GM23338 (cell line): ENCODE results near the gene DOLK. TPM values are rescaled to one million over a fixed set of nuclear protein-coding genes. Genes with fewer than 3 reads are reported as not detected.

Source experiments
- ATAC-seq: fragments of 200-7000 bp; cut with Tn5 transposase; 3 replicates; pipeline ENCODE4 v1.9.1; 2020
- DNase-seq: peaks from one replicate; pipeline ENCODE4 v3.0.0-alpha.2; 2015; ENCODE audit warnings: low spot score
- H2AFZ ChIP-seq: fragments of 200-600 bp; sonication (generic); 2 replicates; pipeline ENCODE4 v1.8.0; 2016; ENCODE audit warnings: antibody characterized with exemption, mild to moderate bottlenecking, moderate library complexity
- H3F3A ChIP-seq: fragments of 200-600 bp; sonication (generic); replicated peaks from 2 replicates; pipeline ENCODE4 v1.8.0; 2017; ENCODE audit warnings: antibody characterized with exemption, mixed run types, low read depth
- H3K27ac ChIP-seq: fragments of 200-600 bp; sonication (generic); 2 replicates; pipeline ENCODE4 v1.6.1; 2016; ENCODE audit warnings: low read depth
- H3K27me3 ChIP-seq: fragments of 200-600 bp; sonication (generic); 2 replicates; pipeline ENCODE4 v1.8.0; 2016; ENCODE audit warnings: mild to moderate bottlenecking, mixed run types, moderate library complexity; ENCODE audit not compliant: insufficient read depth
- H3K36me3 ChIP-seq: fragments of 200-600 bp; sonication (generic); 2 replicates; pipeline ENCODE4 v1.8.0; 2016; ENCODE audit warnings: mild to moderate bottlenecking; ENCODE audit not compliant: insufficient read depth
- H3K4me1 ChIP-seq: fragments of 200-600 bp; sonication (generic); 2 replicates; pipeline ENCODE4 v1.8.0; 2016; ENCODE audit warnings: mild to moderate bottlenecking, moderate library complexity; ENCODE audit not compliant: insufficient read depth
- H3K4me2 ChIP-seq: fragments of 200-600 bp; sonication (generic); 2 replicates; pipeline ENCODE4 v1.7.1; 2017; ENCODE audit warnings: mixed run types
- H3K4me3 ChIP-seq: fragments of 200-600 bp; sonication (generic); 2 replicates; pipeline ENCODE4 v1.6.1; 2016; ENCODE audit warnings: mixed run types
- H3K79me2 ChIP-seq: fragments of 200-600 bp; sonication (generic); replicated peaks from 2 replicates; pipeline ENCODE4 v1.8.0; 2017; ENCODE audit warnings: mild to moderate bottlenecking; ENCODE audit not compliant: insufficient read depth
- H3K9me2 ChIP-seq: fragments of 200-600 bp; sonication (generic); 2 replicates; pipeline ENCODE4 v1.8.0; 2017; ENCODE audit not compliant: insufficient read depth
- H4K20me1 ChIP-seq: fragments of 200-600 bp; sonication (generic); replicated peaks from 2 replicates; pipeline ENCODE4 v1.8.0; 2017; ENCODE audit warnings: mild to moderate bottlenecking; ENCODE audit not compliant: insufficient read depth
- H3K27ac Mint-ChIP-seq: 2 replicates; pipeline ENCODE4 v1.8.0; 2020; ENCODE audit warnings: inconsistent platforms, mild to moderate bottlenecking, moderate library complexity, mixed read lengths
- H3K27me3 Mint-ChIP-seq: 3 replicates; pipeline ENCODE4 v1.8.0; 2022; ENCODE audit warnings: low read depth, mild to moderate bottlenecking, moderate library complexity, mixed read lengths, inconsistent platforms; ENCODE audit not compliant: insufficient read depth, poor library complexity
- H3K36me3 Mint-ChIP-seq: 3 replicates; pipeline ENCODE4 v1.8.0; 2021; ENCODE audit warnings: low read depth, mild to moderate bottlenecking, inconsistent platforms, moderate library complexity, mixed read lengths
- H3K4me1 Mint-ChIP-seq: 3 replicates; pipeline ENCODE4 v1.8.0; 2020; ENCODE audit warnings: mild to moderate bottlenecking, inconsistent platforms, mixed read lengths
- H3K4me3 Mint-ChIP-seq: 3 replicates; pipeline ENCODE4 v1.8.0; 2021; ENCODE audit warnings: moderate library complexity, mild to moderate bottlenecking, inconsistent platforms, mixed read lengths
- H3K9me3 Mint-ChIP-seq: 3 replicates; pipeline ENCODE4 v1.8.0; 2020; ENCODE audit warnings: moderate library complexity, mild to moderate bottlenecking, inconsistent platforms, mixed read lengths
- CREB1 ChIP-seq: fragments of 250-450 bp; sonication (Bioruptor Pico); IDR thresholded peaks from 2 replicates; pipeline ENCODE4 v1.5.0; 2020; ENCODE audit warnings: low read depth, mild to moderate bottlenecking, moderate library complexity
- ETS1 ChIP-seq: IDR thresholded peaks from 2 replicates; pipeline ENCODE4 v1.6.1; 2016; ENCODE audit warnings: antibody characterized with exemption
- EZH2 ChIP-seq: fragments of 200-600 bp; sonication (generic); IDR thresholded peaks from one replicate; pipeline ENCODE4 v1.8.0; 2017; ENCODE audit warnings: antibody characterized with exemption, mild to moderate bottlenecking, low read depth; ENCODE audit not compliant: unreplicated experiment
- EZH2phosphoT487 ChIP-seq: fragments of 200-600 bp; sonication (generic); IDR thresholded peaks from one replicate; pipeline ENCODE4 v1.8.1; 2018; ENCODE audit warnings: antibody characterized with exemption; ENCODE audit not compliant: unreplicated experiment
- JUNB ChIP-seq: IDR thresholded peaks from one replicate; pipeline ENCODE4 v1.6.1; 2016; ENCODE audit warnings: antibody characterized with exemption; ENCODE audit not compliant: unreplicated experiment
- NANOG ChIP-seq: IDR thresholded peaks from 2 replicates; pipeline ENCODE4 v1.6.1; 2016; ENCODE audit warnings: antibody characterized with exemption, borderline replicate concordance
- POLR2AphosphoS5 ChIP-seq: IDR thresholded peaks from 2 replicates; pipeline ENCODE4 v1.6.1; 2016; ENCODE audit warnings: antibody characterized with exemption, low read depth
- STAT1 ChIP-seq: IDR thresholded peaks from one replicate; pipeline ENCODE4 v1.6.1; 2016; ENCODE audit warnings: antibody characterized with exemption; ENCODE audit not compliant: unreplicated experiment
- ZNF114 ChIP-seq: fragments of 250-450 bp; sonication (Bioruptor Pico); IDR thresholded peaks from 2 replicates; pipeline ENCODE4 v1.5.0; 2020; ENCODE audit warnings: mild to moderate bottlenecking, moderate library complexity
- ZNF331 ChIP-seq: fragments of 250-450 bp; sonication (Bioruptor Pico); IDR thresholded peaks from 2 replicates; pipeline ENCODE4 v1.5.0; 2020; ENCODE audit warnings: low read depth, mild to moderate bottlenecking, moderate library complexity
- polyA plus RNA-seq: library from polyadenylated mRNA; unstranded; fragments of >200 nt; fragmentation: Nextera tagmentation; extraction: Ambion mirVana; gene quantifications from 2 replicates; pipeline ENCODE4 v1.2.1, GENCODE V29; 2016
- total RNA-seq: library from RNA; depleted of rRNA; stranded (reverse); fragments of >200 nt; shearing (Covaris generic); gene quantifications from 2 replicates; pipeline ENCODE4 v1.2.3, GENCODE V29; 2014
- TF ChIP-seq, protein P1 (sequence below), 2 experiments: fragments of 200-600 bp in 1 of 2; sonication (generic) in 1 of 2; conservative IDR thresholded peaks; 2 replicates each; pipeline versions ENCODE4 v1.5.1 to v1.6.1; 2016 to 2017; ENCODE audit warnings: antibody characterized with exemption in 2 of 2, low read depth in 2 of 2, mild to moderate bottlenecking in 2 of 2, moderate library complexity in 1 of 2
- TF ChIP-seq, protein P2 (sequence below): fragments of 250-450 bp; sonication (Bioruptor Pico); IDR thresholded peaks from 2 replicates; pipeline ENCODE4 v1.5.0; 2020; ENCODE audit warnings: mild to moderate bottlenecking, moderate library complexity

The DOLK gene
- total and polyA plus RNA-seq, 2 experiments from 2014 or later, result 9.8 to 20.2 TPM

- TF ChIP-seq, protein P1, sequence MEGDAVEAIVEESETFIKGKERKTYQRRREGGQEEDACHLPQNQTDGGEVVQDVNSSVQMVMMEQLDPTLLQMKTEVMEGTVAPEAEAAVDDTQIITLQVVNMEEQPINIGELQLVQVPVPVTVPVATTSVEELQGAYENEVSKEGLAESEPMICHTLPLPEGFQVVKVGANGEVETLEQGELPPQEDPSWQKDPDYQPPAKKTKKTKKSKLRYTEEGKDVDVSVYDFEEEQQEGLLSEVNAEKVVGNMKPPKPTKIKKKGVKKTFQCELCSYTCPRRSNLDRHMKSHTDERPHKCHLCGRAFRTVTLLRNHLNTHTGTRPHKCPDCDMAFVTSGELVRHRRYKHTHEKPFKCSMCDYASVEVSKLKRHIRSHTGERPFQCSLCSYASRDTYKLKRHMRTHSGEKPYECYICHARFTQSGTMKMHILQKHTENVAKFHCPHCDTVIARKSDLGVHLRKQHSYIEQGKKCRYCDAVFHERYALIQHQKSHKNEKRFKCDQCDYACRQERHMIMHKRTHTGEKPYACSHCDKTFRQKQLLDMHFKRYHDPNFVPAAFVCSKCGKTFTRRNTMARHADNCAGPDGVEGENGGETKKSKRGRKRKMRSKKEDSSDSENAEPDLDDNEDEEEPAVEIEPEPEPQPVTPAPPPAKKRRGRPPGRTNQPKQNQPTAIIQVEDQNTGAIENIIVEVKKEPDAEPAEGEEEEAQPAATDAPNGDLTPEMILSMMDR (conservative IDR thresholded peaks at IDR 0.05; ENCODE audit: low read depth in 2 of 2), result no peak
- TF ChIP-seq JUNB, result no peak
- no peak for TF ChIP-seq EZH2
These were observed 46.0 kb downstream of the DOLK start (continued) for GRCh38 chr9:128901379-128901778.

GRCh38 chr9:128899566-128900322 is 47.7 kb downstream of the DOLK start:
- Histone ChIP-seq H4K20me1 (peaks cover 32% of the 10 kb centered on the region), H3K9me2 (no peaks in the 10 kb centered on the region), H3K4me2 (no peak overlapping the region), H2AFZ (no peak overlapping the region), H3K4me3 (no peak overlapping the region), H3F3A (0 out of 2 replicates have a peak, but pooled peaks cover 3% of the 10 kb centered on the region), H3K79me2 (peaks cover 44% of the 10 kb centered on the region), H3K4me1 (peaks cover 11% of the 10 kb centered on the region; the same call in 1 of the 2 replicates), H3K36me3 (peaks cover 11% of the 10 kb centered on the region), H3K27ac (0 out of 2 replicates have a peak overlapping the region, but pooled peaks have one; percentile 26), H3K27me3 (no peaks in the 10 kb centered on the region)
- Mint-ChIP-seq H3K27ac (no peak overlapping the region; the same call in 1 of the 2 replicates), H3K36me3 (peaks cover 36% of the 10 kb centered on the region), H3K4me1 (peaks cover 30% of the 10 kb centered on the region), H3K4me3 (no peak overlapping the region), H3K27me3 (peaks cover 5% of the 10 kb centered on the region), H3K9me3 (no peaks in the 10 kb centered on the region)
- 0 out of 3 replicates have a peak, but pooled peaks have one; percentile 11 for ATAC-seq
- no peak for DNase-seq
- TF ChIP-seq ZNF331 (CRISPR knock-in tag), result no peak
- no peak for TF ChIP-seq POLR2AphosphoS5
- no peak for TF ChIP-seq STAT1
- TF ChIP-seq, protein P2, sequence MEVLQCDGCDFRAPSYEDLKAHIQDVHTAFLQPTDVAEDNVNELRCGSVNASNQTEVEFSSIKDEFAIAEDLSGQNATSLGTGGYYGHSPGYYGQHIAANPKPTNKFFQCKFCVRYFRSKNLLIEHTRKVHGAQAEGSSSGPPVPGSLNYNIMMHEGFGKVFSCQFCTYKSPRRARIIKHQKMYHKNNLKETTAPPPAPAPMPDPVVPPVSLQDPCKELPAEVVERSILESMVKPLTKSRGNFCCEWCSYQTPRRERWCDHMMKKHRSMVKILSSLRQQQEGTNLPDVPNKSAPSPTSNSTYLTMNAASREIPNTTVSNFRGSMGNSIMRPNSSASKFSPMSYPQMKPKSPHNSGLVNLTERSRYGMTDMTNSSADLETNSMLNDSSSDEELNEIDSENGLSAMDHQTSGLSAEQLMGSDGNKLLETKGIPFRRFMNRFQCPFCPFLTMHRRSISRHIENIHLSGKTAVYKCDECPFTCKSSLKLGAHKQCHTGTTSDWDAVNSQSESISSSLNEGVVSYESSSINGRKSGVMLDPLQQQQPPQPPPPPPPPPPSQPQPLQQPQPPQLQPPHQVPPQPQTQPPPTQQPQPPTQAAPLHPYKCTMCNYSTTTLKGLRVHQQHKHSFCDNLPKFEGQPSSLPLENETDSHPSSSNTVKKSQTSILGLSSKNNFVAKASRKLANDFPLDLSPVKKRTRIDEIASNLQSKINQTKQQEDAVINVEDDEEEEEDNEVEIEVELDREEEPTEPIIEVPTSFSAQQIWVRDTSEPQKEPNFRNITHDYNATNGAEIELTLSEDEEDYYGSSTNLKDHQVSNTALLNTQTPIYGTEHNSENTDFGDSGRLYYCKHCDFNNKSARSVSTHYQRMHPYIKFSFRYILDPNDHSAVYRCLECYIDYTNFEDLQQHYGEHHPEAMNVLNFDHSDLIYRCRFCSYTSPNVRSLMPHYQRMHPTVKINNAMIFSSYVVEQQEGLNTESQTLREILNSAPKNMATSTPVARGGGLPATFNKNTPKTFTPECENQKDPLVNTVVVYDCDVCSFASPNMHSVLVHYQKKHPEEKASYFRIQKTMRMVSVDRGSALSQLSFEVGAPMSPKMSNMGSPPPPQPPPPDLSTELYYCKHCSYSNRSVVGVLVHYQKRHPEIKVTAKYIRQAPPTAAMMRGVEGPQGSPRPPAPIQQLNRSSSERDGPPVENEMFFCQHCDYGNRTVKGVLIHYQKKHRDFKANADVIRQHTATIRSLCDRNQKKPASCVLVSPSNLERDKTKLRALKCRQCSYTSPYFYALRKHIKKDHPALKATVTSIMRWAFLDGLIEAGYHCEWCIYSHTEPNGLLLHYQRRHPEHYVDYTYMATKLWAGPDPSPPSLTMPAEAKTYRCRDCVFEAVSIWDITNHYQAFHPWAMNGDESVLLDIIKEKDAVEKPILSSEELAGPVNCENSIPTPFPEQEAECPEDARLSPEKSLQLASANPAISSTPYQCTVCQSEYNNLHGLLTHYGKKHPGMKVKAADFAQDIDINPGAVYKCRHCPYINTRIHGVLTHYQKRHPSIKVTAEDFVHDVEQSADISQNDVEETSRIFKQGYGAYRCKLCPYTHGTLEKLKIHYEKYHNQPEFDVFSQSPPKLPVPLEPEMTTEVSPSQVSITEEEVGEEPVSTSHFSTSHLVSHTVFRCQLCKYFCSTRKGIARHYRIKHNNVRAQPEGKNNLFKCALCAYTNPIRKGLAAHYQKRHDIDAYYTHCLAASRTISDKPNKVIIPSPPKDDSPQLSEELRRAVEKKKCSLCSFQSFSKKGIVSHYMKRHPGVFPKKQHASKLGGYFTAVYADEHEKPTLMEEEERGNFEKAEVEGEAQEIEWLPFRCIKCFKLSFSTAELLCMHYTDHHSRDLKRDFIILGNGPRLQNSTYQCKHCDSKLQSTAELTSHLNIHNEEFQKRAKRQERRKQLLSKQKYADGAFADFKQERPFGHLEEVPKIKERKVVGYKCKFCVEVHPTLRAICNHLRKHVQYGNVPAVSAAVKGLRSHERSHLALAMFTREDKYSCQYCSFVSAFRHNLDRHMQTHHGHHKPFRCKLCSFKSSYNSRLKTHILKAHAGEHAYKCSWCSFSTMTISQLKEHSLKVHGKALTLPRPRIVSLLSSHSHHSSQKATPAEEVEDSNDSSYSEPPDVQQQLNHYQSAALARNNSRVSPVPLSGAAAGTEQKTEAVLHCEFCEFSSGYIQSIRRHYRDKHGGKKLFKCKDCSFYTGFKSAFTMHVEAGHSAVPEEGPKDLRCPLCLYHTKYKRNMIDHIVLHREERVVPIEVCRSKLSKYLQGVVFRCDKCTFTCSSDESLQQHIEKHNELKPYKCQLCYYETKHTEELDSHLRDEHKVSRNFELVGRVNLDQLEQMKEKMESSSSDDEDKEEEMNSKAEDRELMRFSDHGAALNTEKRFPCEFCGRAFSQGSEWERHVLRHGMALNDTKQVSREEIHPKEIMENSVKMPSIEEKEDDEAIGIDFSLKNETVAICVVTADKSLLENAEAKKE (CRISPR knock-in tag), result no peak
- TF ChIP-seq, protein P1 (conservative IDR thresholded peaks at IDR 0.05; ENCODE audit: low read depth in 2 of 2), result no peak
- no peak for TF ChIP-seq JUNB
- TF ChIP-seq EZH2phosphoT487, result no peak
- TF ChIP-seq EZH2, result no peak
- TF ChIP-seq ETS1, result no peak
- no peak for TF ChIP-seq NANOG
- TF ChIP-seq CREB1, result no peak
- no peak for TF ChIP-seq ZNF114
